Retina (tissue), 1 donor: ENCODE data around the gene SHROOM2.
"Not testable (repeated sequence)": the region's sequence is repeated elsewhere in the genome, so short reads cannot be mapped to it uniquely, and the experiment has no call there.

Source experiments
- DNase-seq: peaks from one replicate; pipeline ENCODE4 v3.0.0-alpha.2; 2016

Gene SHROOM2

GRCh38 chrX:9832811-9833210 is 46.6 kb downstream of the SHROOM2 start:
- DNase-seq = no peak

DNA sequence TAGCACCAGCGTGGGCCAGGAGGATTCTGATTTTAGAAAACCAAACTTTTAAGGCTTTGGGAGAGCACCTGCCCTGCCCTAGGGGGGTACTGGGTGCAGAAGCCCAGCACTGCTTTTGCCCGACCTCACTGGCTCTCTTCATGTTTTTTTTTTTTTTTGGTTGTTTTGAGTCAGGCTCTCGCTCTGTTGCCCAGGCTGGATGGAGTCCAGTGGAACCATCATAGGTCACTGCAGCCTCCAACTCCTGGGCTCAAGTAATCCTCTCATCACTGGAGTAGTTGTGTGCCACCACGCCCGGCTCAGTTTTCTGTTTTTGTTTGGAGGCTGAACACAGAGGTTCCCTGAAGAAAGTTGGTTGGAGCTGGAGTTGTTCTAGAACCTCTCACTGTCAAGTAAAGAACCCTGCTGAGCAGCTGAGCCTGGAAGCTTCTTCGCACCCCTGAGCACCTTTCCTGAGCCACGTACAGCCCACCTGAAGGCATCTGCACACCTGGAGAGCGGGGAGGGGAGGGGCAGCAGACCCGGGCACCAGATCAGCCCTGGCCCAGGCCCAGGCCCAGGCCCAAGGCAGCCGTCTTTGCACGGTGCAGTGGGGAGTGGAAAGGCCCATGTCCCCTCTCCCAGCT is 49.5 kb downstream of the SHROOM2 start:
- no peak for DNase-seq

DNA sequence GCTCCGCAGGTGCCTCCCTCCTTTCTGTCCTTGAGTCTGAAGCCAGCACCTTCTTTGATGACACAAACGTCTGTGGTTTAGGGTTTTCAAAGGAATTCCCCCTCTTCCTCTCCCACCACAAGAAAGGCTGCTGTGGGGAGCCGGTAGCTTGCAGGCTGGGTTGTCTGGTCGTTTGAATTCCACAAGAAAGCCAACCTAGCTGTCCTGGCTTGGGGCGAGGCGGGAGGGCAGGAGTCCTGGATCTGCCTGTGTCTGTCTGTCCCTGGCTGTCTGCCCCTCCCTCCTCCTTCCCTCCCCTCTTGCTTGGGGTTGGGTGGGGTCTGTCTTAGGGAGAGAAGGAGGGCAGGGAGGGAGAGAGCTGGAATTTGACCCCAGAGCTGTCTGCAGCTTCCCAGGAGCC is 56.3 kb downstream of the SHROOM2 start:
- DNase-seq = no peak

- no peak for DNase-seq
Observed at GRCh38 chrX:9844936-9845577, 58.8 kb downstream of the SHROOM2 start.

GRCh38 chrX:9845578-9845952 is 59.3 kb downstream of the SHROOM2 start:
- DNase-seq = no peak

- no peak for DNase-seq
Observed at GRCh38 chrX:9846631-9847030, 60.4 kb downstream of the SHROOM2 start.

- no peak for DNase-seq
Observed at GRCh38 chrX:9847071-9847470, 60.8 kb downstream of the SHROOM2 start.

GRCh38 chrX:9848718-9849479 is 62.7 kb downstream of the SHROOM2 start:
- no peak for DNase-seq

DNA sequence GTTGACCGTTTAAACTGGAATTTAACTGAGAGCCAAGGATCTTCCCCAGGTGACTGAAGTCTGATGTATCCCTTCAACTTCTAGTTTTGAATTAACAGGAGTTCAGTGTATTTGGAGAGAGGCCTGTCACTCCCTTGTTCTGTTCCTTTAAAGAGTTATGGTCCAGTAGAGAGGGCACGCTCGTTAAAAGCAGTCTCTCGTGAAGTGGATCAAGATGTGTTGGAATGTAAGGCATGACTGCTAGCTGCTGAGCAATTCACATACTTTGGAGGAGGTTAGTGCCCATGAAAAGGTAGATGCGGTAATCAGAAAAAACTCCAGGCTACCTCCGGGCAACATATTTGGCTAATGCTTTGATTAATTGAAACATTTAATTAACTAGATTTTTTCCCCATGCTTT is 65.7 kb downstream of the SHROOM2 start:
- DNase-seq = no peak

- DNase-seq = no peak
Observed at GRCh38 chrX:9853307-9853706, 67.1 kb downstream of the SHROOM2 start.

DNA sequence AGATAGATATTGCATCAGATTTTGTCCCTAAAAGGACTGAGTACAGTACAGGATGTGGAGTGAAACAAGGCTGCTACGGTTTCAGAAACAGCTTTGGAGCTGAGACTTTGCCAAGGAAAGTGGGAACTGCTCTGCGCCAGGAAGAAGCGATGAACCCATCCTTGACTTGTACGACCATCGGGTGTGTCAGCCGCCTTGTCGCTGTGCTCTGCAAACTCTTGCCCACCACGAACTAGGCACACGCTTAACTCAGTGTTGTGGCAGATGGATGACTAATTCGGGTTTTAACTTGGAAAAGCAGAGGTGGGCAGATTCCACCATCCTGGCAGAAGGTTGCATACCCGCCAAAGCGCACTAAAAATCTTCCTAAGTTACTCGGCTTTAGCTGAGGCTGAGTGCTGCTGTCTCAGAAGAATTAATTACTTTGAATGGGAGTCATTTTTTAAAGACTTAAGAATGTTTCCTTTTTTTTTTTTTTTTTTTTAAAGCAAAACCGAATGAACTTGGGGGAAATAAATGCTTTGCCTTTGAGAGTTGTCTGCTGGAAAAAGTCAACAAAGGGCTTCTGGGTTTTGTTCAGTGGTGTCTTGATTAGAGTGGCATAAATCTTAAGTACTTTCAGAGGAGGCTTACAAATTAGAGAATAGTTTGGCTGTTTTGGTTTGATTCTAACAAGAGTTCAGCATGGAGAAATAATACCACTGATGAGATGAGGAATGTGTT is 69.5 kb downstream of the SHROOM2 start:
- DNase-seq = no peak

- DNase-seq = no peak
Observed at GRCh38 chrX:9856588-9856987, 70.4 kb downstream of the SHROOM2 start.

DNA sequence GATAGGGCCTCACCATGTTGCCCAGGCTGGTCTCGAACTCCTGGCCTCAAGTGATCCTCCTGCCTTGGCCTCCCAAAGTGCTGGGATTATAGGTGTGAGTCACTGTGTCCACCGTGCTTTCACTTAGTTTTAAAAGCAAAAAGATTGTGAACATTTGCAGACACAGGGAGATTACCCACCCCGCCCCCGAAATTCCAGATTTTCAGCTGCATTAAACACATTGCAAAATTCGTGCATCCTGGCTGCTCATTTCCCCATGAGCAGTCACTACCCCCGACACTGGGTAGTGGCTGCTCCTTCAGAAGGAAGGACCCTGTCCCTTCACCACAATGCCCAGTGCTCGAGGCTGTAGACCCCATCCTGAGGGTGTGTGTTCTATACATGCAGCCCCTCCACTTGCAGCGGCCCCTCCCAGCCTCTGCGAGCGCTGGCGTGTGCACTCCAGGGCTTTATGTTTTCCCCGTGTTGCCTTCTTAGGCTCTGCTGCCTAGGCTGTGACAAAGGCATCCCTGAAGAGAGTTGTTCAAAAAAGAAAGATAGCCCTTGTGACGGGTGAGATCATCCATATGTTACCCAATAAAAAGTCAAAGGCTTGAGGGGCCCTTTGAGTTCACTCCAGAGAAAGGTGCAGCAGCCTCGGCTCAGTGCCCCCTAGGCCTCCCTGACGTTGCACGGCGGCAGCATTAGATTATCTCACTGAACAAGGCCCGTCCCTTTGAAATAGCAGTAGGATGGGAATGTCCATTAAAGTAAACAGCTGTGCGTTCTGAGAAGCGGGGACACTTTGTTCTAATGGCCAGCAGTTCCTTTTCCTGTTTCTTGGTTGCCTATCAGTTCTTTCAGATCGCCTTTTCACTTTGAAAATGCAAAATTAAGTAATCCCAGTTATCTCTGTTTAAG is 71.6 kb downstream of the SHROOM2 start:
- DNase-seq = no peak

DNA sequence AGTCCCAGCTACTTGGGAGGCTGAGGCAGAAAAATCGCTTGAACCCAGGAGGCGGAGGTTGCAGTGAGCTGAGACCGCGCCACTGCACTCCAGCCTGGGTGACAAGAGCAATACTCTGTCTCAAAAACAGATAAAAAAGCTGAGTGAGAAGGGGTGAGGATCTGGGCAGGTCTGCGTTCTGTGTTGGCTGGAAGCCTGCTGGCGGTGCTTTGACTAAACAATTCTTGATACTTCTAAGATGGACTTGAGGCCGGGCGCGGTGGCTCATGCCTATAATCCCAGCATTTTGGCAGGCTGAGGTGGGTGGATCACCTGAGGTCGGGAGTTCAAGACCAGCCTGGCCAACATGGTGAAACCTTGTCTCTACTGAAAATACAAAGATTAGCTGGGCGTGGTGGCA is 72.5 kb downstream of the SHROOM2 start:
- not testable (repeated sequence) for DNase-seq

GRCh38 chrX:9859711-9860555 is 73.7 kb downstream of the SHROOM2 start:
- DNase-seq = no peak

DNA sequence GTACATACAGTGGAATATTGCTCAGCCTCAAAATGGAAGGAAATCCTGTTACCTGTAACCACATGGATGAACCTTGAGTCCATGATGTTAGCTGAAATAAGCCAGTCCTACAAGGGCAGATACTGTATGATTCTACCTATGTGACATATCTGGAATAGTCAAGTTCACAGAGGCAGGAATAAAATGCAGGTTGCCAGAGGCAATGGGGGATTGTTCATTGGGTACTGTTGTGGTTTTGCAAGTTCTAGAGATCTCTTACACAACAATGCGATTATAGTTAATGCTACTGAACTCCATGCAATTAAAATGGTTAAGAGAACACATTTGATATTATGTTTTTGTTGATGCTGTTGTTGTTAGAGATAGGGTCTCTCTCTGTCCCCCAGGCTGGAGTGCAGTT is 74.6 kb downstream of the SHROOM2 start:
- DNase-seq = no peak

DNA sequence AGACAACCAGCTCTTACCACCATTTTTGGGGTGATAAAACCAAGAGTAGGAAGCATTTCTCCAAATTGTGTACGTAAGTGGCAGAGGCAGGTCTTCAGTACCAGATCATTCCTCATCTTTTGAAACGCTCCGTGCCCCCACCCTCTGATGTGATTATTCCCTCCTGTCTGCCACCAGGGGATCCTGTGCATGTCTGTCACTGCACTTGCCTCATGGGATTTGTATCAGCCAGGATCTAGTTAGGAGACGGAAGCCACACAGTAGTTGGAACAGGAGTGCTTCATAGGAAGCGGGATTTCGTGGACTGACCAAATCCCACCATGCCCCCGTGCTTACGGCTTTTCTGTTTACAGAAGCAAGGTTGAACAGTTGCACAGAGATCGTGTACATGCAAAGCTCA is 75.5 kb downstream of the SHROOM2 start:
- DNase-seq = no peak

- DNase-seq = no peak
Observed at GRCh38 chrX:9862525-9862924, 76.3 kb downstream of the SHROOM2 start.

- DNase-seq = no peak
Observed at GRCh38 chrX:9862953-9863352, 76.7 kb downstream of the SHROOM2 start.

- DNase-seq = no peak
Observed at GRCh38 chrX:9864011-9864410, 77.8 kb downstream of the SHROOM2 start.

- no peak for DNase-seq
Observed at GRCh38 chrX:9865804-9866472, 79.7 kb downstream of the SHROOM2 start.
